WTC11 (cell line): Measurements from ENCODE around the gene DCAF4L1.

Source experiments
- ETV6 ChIP-seq: sonication (generic); formaldehyde crosslinking; IDR thresholded peaks from 2 replicates; pipeline ENCODE4 v1.8.1; 2022; ENCODE audit warnings: mild to moderate bottlenecking, missing genetic modification reagents
- FOXJ3 ChIP-seq: sonication (generic); formaldehyde crosslinking; IDR thresholded peaks from 2 replicates; pipeline ENCODE4 v1.9.0; 2021; ENCODE audit warnings: missing genetic modification reagents, mild to moderate bottlenecking, borderline replicate concordance
- TF ChIP-seq, protein P1 (sequence below): sonication (generic); formaldehyde crosslinking; conservative IDR thresholded peaks from 2 replicates; pipeline ENCODE4 v1.8.1; 2022; ENCODE audit warnings: mild to moderate bottlenecking, missing genetic modification reagents
- TF ChIP-seq, protein P2 (sequence below): fragments of 200-600 bp; IDR thresholded peaks from 2 replicates; pipeline ENCODE4 v1.8.0; 2022; ENCODE audit warnings: antibody characterized with exemption
- TF ChIP-seq, protein P3 (sequence below): sonication (generic); formaldehyde crosslinking; IDR thresholded peaks from 2 replicates; pipeline ENCODE4 v1.8.1; 2023; ENCODE audit warnings: mild to moderate bottlenecking, missing genetic modification reagents, moderate library complexity
- TF ChIP-seq, protein P4 (sequence below): sonication (generic); formaldehyde crosslinking; IDR thresholded peaks from 2 replicates; pipeline ENCODE4 v1.8.1; 2023; ENCODE audit warnings: mild to moderate bottlenecking, missing genetic modification reagents, moderate library complexity
- TF ChIP-seq, protein P5 (sequence below): sonication (generic); formaldehyde crosslinking; IDR thresholded peaks from 2 replicates; pipeline ENCODE4 v1.8.1; 2022; ENCODE audit warnings: low read depth, missing genetic modification reagents, borderline replicate concordance
- TF ChIP-seq, protein P6 (sequence below): sonication (generic); formaldehyde crosslinking; IDR thresholded peaks from 2 replicates; pipeline ENCODE4 v1.8.0; 2022; ENCODE audit warnings: mild to moderate bottlenecking, missing genetic modification reagents

DNA sequence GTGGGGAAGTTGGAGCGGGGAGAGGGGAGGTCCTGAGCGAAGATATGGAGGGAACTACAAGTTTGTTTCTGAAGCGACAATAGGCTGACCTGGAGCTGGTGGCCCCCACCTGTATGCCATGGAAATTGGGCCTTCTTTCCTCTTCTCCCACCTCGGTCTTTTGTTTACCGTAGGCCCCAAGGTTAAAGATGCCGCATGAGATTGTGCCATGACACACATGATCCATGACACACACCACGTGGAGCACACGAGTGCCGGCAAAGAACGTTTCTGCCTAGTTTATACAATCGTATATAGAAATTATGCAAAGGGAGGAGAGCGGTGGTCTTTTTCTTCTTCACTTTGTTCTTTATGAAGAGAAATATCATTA lies 45.9 kb upstream of the DCAF4L1 start:
- TF ChIP-seq, protein P1, sequence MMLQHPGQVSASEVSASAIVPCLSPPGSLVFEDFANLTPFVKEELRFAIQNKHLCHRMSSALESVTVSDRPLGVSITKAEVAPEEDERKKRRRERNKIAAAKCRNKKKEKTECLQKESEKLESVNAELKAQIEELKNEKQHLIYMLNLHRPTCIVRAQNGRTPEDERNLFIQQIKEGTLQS (CRISPR knock-in tag), result no peak
- TF ChIP-seq, protein P2, sequence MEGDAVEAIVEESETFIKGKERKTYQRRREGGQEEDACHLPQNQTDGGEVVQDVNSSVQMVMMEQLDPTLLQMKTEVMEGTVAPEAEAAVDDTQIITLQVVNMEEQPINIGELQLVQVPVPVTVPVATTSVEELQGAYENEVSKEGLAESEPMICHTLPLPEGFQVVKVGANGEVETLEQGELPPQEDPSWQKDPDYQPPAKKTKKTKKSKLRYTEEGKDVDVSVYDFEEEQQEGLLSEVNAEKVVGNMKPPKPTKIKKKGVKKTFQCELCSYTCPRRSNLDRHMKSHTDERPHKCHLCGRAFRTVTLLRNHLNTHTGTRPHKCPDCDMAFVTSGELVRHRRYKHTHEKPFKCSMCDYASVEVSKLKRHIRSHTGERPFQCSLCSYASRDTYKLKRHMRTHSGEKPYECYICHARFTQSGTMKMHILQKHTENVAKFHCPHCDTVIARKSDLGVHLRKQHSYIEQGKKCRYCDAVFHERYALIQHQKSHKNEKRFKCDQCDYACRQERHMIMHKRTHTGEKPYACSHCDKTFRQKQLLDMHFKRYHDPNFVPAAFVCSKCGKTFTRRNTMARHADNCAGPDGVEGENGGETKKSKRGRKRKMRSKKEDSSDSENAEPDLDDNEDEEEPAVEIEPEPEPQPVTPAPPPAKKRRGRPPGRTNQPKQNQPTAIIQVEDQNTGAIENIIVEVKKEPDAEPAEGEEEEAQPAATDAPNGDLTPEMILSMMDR, result no peak
- TF ChIP-seq, protein P3, sequence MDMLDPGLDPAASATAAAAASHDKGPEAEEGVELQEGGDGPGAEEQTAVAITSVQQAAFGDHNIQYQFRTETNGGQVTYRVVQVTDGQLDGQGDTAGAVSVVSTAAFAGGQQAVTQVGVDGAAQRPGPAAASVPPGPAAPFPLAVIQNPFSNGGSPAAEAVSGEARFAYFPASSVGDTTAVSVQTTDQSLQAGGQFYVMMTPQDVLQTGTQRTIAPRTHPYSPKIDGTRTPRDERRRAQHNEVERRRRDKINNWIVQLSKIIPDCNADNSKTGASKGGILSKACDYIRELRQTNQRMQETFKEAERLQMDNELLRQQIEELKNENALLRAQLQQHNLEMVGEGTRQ (CRISPR knock-in tag), result 0 out of 2 replicates have a peak, but pooled peaks have one; percentile 31
- TF ChIP-seq, protein P4, sequence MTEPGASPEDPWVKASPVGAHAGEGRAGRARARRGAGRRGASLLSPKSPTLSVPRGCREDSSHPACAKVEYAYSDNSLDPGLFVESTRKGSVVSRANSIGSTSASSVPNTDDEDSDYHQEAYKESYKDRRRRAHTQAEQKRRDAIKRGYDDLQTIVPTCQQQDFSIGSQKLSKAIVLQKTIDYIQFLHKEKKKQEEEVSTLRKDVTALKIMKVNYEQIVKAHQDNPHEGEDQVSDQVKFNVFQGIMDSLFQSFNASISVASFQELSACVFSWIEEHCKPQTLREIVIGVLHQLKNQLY (CRISPR knock-in tag), result no peak
- TF ChIP-seq, protein P5, sequence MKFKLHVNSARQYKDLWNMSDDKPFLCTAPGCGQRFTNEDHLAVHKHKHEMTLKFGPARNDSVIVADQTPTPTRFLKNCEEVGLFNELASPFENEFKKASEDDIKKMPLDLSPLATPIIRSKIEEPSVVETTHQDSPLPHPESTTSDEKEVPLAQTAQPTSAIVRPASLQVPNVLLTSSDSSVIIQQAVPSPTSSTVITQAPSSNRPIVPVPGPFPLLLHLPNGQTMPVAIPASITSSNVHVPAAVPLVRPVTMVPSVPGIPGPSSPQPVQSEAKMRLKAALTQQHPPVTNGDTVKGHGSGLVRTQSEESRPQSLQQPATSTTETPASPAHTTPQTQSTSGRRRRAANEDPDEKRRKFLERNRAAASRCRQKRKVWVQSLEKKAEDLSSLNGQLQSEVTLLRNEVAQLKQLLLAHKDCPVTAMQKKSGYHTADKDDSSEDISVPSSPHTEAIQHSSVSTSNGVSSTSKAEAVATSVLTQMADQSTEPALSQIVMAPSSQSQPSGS (CRISPR knock-in tag), result no peak
- TF ChIP-seq ETV6 (no peak), FOXJ3 (CRISPR knock-in tag) (no peak)
- TF ChIP-seq, protein P6, sequence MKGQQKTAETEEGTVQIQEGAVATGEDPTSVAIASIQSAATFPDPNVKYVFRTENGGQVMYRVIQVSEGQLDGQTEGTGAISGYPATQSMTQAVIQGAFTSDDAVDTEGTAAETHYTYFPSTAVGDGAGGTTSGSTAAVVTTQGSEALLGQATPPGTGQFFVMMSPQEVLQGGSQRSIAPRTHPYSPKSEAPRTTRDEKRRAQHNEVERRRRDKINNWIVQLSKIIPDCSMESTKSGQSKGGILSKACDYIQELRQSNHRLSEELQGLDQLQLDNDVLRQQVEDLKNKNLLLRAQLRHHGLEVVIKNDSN (CRISPR knock-in tag), result no peak
